Measurements from ENCODE around the gene COL26A1. TPM values are rescaled to one million over a fixed set of nuclear protein-coding genes. Genes with fewer than 3 reads are reported as not detected.

COL26A1 gene
- total and polyA plus RNA-seq, 2 of the 4 experiments (the other 2 are of a cell fraction): not detected

- Histone ChIP-seq H4K91ac (ENCODE audit: insufficient read depth, low read depth, low read length) (no peak overlapping the region), H3K14ac (replicated peaks; ENCODE audit: low read depth, low read length) (no peak overlapping the region), H3K4ac (ENCODE audit: low read depth, low read length) (no peak overlapping the region), H3K27me3 (ENCODE audit: control insufficient read depth, insufficient read depth, low read length) (peaks cover 16% of the 10 kb centered on the region; the same call in 1 of the 2 replicates), H3K56ac (ENCODE audit: extremely low read depth, insufficient read depth, low read length) (no peak overlapping the region), H3K23ac (ENCODE audit: low read depth, low read length) (no peak overlapping the region), H4K20me1 (ENCODE audit: insufficient read depth, low read length) (no peaks in the 10 kb centered on the region), H3K36me3 (ENCODE audit: control insufficient read depth, insufficient read depth, low read length) (no peaks in the 10 kb centered on the region), H3K9ac (ENCODE audit: low read depth, low read length) (no peak overlapping the region), H3K4me3 (ENCODE audit: insufficient read depth, low read depth, low read length) (no peak overlapping the region), H3K4me1 (ENCODE audit: control insufficient read depth, insufficient read depth, low read length) (no peaks in the 10 kb centered on the region), H3K79me1 (ENCODE audit: low read depth in 1 of 2, low read length in 2 of 2) (no peaks in the 10 kb centered on the region), H3K9me1 (ENCODE audit: insufficient read depth, low read length) (no peaks in the 10 kb centered on the region), H2BK20ac (ENCODE audit: low read depth, low read length) (no peak overlapping the region), H3K27ac (ENCODE audit: insufficient read depth, low read length) (no peak overlapping the region), H2AK5ac (ENCODE audit: low read depth, low read length) (no peak overlapping the region), H2AFZ (replicated peaks; ENCODE audit: low read length, poor library complexity) (no peak overlapping the region), H3K4me2 (ENCODE audit: low read depth, low read length) (no peak overlapping the region), H2BK5ac (ENCODE audit: low read depth, low read length, poor library complexity, severe bottlenecking) (no peak overlapping the region), H4K8ac (ENCODE audit: low read depth in 2 of 2, low read length in 2 of 2) (no peak overlapping the region), H2BK15ac (ENCODE audit: low read depth, low read length) (no peak overlapping the region), H3K18ac (ENCODE audit: low read depth, low read length) (no peak overlapping the region), H2AK9ac (replicated peaks; ENCODE audit: low read depth, low read length, poor library complexity) (no peak overlapping the region), H3K9me3 (ENCODE audit: control insufficient read depth, insufficient read depth, low read length) (no peaks in the 10 kb centered on the region), H4K5ac (ENCODE audit: low read depth, low read length) (no peak overlapping the region), H2BK120ac (ENCODE audit: low read depth, low read length) (no peak overlapping the region)
- no TSS peak for BruUV-seq (replicated peaks)
- POLR2A ChIA-PET (ENCODE audit: unreplicated experiment): no interaction called here
- CTCF ChIA-PET: no interaction called here
- dilution Hi-C loops (cut with HindIII; ENCODE audit: low sequenced_read_pairs, unreplicated experiment): no loop called here
- TF ChIP-seq NFE2L2 (IDR thresholded peaks at IDR 0.05; ENCODE audit: low read depth, low read length) (0 out of 2 replicates have a peak, but pooled peaks have one; percentile 8), POLR2A (IDR thresholded peaks at IDR 0.05; ENCODE audit: low read depth, low read length) (no peak), USF2 (IDR thresholded peaks at IDR 0.05; ENCODE audit: low read depth, low read length) (no peak)
- in situ Hi-C loops (cut with MboI; ENCODE audit: low sequenced_read_pairs): no loop called here
- no peak for DNase-seq
- ATAC-seq (ENCODE audit: low read depth): no peak
- intact Hi-C loops (cut with micrococcal nuclease): no loop called here
- WGBS, 2 experiments (ENCODE audit: extremely low coverage in 2 of 2, insufficient read length in 1 of 2): 76% methylated on average over 3 of the region's 8 CpGs; no CpG with 5 or more reads in 1 of the 2 experiments
Observed at GRCh38 chr7:101496017-101496416, 133.3 kb downstream of the COL26A1 start.
